Activated naive CD8-positive, alpha-beta T cell treated with anti-CD3 and anti-CD28 coated beads, Interleukin-2, amount 50 U/mL, for 16 hours (primary cell): ENCODE results near the gene CNOT10.
"Not testable (repeated sequence)": the region's sequence is repeated elsewhere in the genome, so short reads cannot be mapped to it uniquely, and the experiment has no call there.

Source experiments
- DNase-seq: peaks from one replicate; pipeline ENCODE4 v3.0.0-alpha.2; 2020; ENCODE audit warnings: low read depth, low spot score

The CNOT10 gene

DNA sequence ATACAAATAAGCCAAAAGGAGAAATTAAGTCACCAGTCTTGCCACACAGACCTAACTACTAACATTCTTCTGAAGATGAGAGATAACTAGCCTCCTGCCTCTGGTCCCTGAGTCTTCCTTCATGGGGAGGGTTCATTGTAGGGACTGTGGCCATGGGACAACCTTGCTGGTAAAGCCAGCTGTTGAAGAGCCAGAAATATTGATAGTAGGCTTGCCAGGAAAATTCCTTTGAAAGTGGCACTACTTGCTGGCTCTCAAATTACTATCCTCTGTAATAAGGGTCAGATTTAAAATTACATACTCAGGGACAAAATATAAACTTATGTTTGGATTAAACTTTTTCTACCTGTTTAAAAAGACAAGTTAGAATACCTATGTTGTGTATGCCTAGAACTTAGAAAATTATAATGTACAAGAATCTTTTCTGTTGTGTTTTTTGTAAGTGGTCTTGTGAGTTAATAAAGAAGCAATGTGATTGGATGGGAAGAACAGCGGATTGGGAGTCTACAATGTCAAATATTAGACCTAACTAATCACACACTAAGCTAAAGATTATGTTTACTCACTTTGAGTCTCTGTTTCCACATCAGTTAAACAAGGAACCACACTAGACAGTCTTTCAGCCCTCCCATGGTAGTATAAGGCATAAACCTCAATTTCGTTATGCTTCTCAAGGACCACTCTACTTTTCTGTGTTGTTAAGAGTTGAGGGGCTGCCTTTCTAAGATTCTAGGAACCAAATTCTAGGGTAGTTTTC is 72.8 kb downstream of the CNOT10 start:
- no peak for DNase-seq

GRCh38 chr3:32758375-32758753 is 73.4 kb downstream of the CNOT10 start:
- DNase-seq: no peak

DNA sequence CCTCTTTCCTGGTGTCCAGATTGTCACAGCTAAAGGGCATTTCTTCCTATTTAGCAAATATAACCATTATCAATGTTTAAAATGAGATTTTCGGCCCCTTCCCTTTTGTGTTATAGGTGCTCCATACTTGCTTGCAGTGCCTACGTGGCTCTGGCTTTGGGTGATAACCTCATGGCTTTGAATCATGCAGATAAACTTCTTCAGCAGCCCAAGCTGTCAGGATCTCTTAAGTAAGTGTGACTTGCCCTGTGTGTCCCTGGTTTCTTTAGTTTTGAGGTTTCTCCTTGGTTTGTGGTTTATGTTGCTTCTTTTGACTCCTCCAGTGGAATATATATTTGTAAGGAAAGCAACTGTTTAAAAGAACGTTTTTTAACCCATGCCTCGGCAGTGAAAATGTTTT is 74.4 kb downstream of the CNOT10 start:
- DNase-seq: no peak

GRCh38 chr3:32764481-32764880 is 79.5 kb downstream of the CNOT10 start:
- no peak for DNase-seq

GRCh38 chr3:32778389-32778788 is 93.4 kb downstream of the CNOT10 start:
- no peak for DNase-seq

DNA sequence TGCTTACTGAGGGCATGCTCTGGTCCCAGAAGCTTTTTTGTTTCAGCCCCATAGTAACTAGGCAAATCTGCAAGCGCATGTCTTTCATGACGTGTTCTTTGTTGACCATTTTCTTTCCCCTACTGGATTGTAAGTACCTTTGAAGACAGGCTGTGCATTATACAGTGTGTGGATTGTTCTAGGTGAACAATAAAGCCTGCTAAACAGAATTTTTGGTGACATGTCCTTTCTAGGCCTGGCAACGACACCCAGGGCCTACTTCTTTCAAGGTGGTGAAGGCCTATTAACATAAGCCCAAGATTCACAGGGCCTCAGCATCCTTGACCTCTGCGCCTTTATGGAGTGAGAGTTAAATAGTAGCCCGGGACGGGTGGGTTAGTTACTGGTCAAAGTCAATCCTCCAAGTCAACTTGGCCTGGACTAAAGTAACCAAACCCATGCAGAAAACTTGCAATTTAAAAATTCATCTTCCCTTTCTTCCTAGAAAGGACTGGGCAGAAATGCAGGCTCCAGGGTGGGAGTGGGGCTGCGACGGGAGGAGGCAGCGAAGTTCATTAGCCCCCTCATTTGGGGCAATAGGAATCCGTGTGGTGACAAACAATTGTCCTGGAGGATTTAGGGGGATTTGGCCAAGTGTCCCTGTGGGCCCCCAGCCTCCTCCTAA is 95.2 kb downstream of the CNOT10 start:
- DNase-seq: no peak

GRCh38 chr3:32780735-32781210 is 95.8 kb downstream of the CNOT10 start:
- DNase-seq: no peak

GRCh38 chr3:32781211-32781968 is 96.4 kb downstream of the CNOT10 start:
- peak; percentile 34 for DNase-seq

DNA sequence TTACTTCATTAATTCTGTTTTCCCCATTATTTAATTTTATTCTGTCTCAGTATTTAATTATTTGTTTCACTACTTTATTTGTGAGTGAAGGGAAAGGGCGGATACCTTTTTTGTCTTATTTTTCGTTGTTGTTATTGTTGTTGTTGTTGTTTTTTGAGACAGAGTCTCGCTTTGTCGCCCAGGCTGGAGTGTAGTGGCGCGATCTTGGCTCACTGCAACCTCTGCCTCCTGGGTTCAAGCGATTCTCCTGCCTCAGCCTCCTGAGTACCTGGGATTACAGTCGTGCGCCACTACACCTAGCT is 96.9 kb downstream of the CNOT10 start:
- not testable (repeated sequence) for DNase-seq

GRCh38 chr3:32782407-32782806 is 97.4 kb downstream of the CNOT10 start:
- DNase-seq: no peak

- no peak for DNase-seq
Observed at GRCh38 chr3:32791833-32792232, 106.8 kb downstream of the CNOT10 start.

- no peak for DNase-seq
Observed at GRCh38 chr3:32794487-32795308, 109.7 kb downstream of the CNOT10 start.

DNA sequence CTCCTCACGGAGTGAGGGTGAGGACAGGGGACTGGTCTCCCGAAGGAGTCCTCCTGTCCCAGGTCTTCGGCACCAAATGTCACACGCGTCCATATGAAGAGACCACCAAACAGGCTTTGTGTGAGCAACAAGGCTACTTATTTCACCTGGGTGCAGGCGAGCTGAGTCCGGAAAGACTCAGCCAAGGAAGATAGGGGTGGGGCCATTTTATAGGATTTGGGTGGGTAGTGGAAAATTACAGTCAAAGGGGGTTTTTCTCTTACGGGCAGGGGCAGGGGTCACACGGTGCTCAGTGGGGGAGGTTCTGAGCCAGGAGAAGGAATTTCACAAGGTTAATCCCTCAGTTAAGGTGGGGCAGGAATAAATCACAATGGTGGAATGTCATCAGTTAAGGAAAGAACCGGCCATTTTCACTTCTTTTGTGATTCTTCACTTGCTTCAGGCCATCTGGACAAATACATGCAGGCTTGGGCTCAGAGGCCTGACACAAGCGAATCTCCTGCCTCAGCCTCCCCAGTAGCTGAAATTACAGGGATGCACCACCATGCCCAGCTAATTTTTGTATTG is 111.5 kb downstream of the CNOT10 start:
- not testable (repeated sequence) for DNase-seq

- no peak for DNase-seq
Observed at GRCh38 chr3:32797776-32798175, 112.8 kb downstream of the CNOT10 start.

DNA sequence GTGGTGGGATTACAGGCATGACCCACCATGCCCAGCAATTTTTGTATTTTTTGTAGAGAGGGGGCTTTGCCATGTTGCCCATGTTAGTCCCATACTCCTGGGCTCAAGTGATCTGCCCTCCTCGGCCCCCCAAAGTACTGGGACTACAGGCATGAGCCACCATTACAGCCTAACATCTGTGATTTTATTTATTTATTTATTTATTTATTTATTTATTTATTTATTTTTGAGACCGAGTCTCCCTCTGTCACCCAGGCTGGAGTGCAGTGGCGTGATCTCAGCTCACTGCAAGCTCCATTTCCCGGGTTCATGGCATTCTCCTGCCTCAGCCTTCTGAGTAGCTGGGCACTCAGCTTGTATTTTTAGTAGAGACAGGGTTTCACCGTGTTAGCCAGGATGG is 116.5 kb downstream of the CNOT10 start:
- DNase-seq: not testable (repeated sequence)

- no peak for DNase-seq
Observed at GRCh38 chr3:32813180-32813579, 128.2 kb downstream of the CNOT10 start.

GRCh38 chr3:32814361-32814760 is 129.4 kb downstream of the CNOT10 start:
- no peak for DNase-seq

DNA sequence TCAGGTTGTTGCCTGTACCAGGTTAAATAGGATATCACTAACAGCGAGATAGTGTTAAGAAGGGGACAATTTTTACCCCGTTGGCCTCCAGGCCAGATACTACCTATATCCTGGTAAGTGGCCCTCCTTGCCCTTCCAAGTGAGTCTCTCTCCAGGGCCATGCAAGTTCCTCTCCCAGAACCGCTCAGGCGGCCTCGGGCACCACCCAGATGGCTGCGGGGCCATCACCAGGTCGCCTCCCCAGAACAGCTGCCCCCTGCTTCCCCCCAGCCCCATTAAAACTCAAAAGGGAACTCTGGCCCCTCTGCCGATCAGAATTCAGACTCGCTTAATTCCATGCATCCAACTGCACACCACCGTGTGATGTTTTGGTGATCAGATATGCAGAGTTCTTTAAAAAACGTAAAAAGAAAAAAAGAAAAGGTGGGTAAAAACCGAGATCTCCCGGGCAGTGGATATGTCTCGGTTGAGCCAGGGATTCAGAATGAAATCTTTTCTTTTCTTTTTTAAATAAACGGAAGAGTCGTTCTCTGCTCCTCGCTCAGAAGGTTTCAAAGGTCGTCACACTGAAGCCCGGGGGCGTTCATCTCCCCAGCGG is 131.0 kb downstream of the CNOT10 start:
- no peak for DNase-seq

GRCh38 chr3:32816439-32817256 is 131.7 kb downstream of the CNOT10 start:
- DNase-seq: no peak

- DNase-seq: no peak
Observed at GRCh38 chr3:32817257-32817557, 132.2 kb downstream of the CNOT10 start.
